Activated CD4-positive, CD25-positive, alpha-beta regulatory T cell treated with anti-CD3 and anti-CD28 coated beads, Interleukin-2, amount 50 U/mL, for 16 hours (primary cell): ENCODE data around the gene KRTAP5-1.

Experiments
- DNase-seq: peaks from one replicate; pipeline ENCODE4 v3.0.0-alpha.2; 2020; ENCODE audit warnings: low read depth, low spot score

The KRTAP5-1 gene

DNA sequence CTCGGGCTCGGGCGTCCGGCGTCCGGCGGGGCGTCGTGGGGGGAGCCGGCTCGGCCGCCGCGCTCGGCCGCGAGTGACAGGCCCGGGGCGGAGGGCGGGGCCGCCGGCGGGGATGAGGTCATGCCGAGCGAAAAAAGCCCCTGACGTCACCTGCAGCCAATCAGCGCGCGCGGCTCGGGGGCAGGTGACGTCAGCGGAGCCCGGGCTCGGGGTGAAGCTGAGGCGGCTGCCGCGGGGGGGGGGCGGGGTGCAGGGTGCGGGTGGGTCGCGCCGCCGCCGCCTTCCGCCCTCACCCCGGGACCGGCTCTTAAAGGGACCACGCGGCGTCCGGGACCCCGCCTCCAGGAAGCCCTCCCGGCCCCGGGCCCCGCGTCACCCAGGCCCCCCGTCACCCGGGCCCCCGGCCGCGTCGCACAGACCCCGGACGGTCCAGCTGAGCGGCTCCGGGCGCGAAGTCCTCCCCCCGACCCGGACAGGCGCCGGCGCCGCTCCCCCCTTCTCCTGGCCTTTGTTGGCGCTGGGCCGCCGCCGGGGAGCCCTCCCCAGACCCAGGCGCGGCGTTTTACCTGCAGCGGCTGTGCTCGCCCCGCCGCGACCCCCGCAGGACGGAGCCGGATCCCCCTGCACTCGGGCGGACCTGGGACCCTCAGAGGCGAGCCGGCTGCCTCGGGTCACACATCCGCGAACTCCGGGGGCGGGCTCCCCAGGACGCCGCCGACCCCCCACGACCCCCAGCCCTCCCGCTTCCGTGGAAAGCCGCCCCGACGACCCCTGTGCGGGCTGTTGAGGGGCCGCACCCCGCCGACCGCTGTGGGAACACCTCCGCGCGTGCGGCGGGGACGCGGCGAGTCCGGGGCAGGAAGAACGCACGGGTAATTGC is 12.6 kb downstream of the KRTAP5-1 start, which contains the start of gene DUSP8:
Gene DUSP8 (minus strand): TSS at position 75 of the 880 bp plus-strand sequence. CDS start 6,445 bp downstream, outside the sequence.
- peak; percentile 81 for DNase-seq

DNA sequence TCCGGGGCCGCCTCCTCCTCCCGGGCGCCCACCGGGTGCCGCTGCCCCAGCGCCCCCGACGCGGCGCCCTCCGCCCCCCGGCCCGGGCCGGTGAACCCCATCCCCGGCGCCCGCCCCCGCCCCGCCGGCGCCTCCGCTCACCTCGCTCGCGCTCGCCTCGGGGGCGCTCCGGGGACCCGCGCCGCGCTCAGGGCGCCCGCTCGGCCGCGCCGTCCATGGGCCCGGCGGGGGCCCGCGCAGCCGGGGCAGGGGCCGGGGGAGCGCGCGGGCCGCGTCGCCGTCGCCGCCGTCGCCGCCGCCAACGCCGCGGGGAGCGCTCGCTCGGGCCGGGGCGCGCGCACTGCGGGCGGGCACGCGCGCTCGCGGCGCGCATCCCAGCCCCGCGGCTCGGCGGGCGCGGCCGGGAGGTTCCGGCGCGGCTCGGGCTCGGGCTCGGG is 13.3 kb downstream of the KRTAP5-1 start:
- no peak for DNase-seq

DNA sequence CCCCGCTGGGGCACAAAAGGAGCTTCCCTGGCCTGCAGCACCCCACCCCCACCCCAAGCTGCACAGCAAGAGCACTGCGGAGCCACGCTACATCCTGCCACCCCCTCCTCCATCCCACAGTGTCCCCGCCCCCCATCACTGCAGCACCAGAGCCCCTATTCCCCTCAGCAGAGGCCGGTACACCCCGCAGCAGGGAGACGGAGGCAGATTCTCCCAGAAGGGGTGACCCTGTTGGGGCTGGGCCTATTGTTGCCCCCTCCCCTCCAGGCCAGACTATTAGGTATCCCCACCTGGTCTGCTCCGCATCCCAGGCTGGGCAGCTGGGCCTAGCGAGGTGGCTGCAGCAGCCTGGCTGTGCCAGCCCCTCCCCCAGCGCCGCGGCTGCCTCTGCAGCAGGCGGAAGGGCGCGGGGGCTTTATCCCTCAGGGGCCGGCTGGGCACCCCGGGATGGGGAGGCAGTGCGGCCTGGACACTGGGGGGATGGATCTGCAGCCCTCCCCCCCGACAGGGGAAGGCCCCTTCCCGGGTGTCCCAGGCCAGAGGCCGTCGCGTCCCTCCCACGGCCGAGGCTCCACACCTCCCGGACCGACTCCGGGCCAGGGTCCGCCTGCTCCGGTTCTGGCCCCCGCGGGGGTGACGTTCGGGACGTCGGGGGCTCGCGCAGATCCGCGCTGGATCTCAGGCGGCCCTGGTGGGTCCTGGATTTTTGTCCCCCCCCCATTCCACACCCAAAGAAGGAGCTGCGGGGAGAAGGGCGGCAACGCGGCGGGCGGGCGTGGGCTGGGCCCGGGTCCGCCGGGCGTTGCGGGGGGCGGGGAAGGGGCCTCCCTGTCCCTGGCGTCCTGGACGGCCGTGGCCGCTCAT is 14.0 kb downstream of the KRTAP5-1 start:
- DNase-seq = no peak

- DNase-seq = no peak
Measured at GRCh38 chr11:1570531-1570895, 14.6 kb downstream of the KRTAP5-1 start.

DNA sequence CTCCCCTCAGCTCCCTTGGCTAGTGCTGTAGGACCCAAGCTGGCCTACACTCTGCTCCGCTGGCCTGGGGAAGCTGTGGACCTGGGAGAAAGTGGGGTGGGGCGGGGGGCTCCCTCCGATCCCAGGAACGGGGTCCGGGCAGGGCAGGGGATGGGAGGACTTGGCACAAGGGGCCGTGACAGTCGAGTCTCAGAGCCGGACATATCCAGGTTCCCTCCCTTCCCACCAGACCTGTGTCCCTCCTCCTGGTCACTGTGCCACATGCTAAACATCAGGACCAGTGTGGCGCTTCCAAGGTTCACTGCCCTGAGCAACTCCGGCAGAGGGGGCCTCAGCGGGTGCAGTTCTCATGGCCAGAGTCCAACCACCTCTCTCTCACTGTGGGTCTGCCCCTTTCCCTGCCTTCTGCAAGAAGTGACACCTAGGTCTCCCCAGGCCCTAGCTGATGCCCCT is 15.1 kb downstream of the KRTAP5-1 start:
- no peak for DNase-seq

- no peak for DNase-seq
Measured at GRCh38 chr11:1569251-1569780, 15.8 kb downstream of the KRTAP5-1 start.

- DNase-seq = no peak
Measured at GRCh38 chr11:1568441-1568911, 16.6 kb downstream of the KRTAP5-1 start.

DNA sequence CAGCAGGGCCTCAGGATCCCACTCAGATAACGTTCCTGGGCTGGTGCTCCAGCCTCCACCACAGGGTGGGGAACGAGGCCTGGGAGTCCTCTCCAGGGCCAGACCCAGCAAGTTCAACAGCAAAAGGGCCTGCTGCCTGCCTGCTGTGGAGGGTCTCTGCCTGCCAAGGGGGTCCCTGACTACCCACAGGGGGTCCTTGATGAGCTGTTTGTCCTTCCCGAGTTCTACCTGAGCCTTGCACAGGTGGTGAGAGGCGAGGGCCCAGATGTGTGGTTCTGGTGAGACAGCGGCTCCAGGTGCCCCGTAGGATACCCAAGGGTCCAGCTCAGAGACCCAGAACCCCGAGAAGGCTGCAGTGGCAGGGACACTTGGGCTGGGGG is 17.4 kb downstream of the KRTAP5-1 start:
- DNase-seq = no peak

DNA sequence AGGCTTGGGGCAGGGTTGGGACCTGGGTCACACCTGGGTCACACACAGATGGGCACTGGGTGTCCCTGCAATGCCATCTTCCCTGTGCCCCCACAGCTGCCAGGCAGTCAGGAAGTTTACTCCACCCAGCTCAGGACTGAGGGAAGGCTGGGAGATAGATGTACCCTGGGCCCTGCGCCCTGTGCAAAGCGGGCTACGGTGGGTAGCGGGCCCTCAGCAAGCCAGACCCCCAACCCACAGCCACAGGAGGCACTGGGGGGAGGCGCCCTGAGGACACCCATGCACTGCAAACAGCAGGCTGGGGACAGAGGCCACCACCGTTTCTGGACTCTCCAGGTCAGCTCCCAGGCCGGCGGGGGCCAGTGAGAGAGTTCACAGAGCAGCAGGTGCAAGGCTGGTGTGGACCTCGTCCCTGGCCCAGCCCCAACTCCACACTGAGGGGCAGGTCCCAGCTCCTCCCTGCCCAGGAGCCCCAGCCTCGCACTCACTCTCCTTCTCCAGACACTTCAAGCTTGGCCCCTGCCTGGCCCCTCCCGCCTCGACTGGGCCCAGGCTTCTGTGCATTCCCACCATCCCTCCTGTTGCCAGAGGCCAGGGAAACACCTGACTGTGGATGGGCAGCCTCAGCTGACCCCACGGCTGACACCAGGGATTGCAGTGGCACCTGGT is 17.9 kb downstream of the KRTAP5-1 start:
- DNase-seq = no peak

DNA sequence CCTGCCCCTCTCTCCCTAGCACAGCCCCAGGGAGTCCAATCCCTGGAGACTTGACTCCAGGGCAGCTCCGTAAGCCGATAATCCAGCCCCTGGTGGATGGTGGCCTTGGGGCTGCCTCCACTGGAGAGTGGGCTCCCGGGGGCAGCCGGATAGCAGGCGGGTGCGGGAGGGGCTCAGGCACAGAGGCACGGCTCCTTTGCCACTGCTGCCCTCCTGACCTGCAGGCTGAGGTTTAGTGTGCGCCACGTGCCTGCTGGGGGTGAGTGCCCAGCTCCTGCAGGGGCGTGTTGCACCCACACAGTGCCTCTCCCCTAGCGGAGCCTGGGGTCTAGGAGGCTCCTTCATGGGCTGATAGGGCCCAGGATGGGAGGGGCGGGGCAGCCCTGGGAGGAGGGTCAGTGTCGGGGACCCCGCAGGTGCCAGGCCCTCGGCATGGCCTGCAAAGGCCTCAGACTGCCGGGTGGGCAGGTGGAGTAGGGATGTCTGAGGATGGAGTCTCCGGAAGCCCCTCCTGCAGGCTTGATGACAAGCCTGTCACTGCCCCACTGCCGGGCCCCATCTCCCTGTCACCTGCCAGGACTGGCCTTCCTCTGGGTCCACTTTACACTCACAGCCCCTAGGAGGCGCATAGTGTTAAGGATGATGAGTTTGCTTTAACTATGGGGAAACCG is 18.6 kb downstream of the KRTAP5-1 start:
- no peak for DNase-seq

DNA sequence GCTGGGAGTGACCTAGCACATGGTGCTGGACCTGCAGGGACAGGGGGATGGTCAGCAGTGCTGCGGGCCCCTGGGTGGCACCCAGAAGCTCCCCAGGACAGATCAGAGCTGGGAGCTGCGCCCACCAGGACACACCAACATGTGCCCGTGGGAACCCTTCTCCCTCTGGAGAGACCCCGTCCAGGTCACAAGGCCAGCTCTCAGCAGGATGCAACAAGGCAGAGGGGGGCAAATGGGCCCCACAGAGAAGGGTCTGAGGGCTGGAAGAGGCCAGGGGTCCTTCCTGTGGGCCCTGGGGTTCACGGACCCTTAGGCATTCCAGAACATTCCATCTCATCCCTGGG is 19.2 kb downstream of the KRTAP5-1 start:
- DNase-seq = no peak

DNA sequence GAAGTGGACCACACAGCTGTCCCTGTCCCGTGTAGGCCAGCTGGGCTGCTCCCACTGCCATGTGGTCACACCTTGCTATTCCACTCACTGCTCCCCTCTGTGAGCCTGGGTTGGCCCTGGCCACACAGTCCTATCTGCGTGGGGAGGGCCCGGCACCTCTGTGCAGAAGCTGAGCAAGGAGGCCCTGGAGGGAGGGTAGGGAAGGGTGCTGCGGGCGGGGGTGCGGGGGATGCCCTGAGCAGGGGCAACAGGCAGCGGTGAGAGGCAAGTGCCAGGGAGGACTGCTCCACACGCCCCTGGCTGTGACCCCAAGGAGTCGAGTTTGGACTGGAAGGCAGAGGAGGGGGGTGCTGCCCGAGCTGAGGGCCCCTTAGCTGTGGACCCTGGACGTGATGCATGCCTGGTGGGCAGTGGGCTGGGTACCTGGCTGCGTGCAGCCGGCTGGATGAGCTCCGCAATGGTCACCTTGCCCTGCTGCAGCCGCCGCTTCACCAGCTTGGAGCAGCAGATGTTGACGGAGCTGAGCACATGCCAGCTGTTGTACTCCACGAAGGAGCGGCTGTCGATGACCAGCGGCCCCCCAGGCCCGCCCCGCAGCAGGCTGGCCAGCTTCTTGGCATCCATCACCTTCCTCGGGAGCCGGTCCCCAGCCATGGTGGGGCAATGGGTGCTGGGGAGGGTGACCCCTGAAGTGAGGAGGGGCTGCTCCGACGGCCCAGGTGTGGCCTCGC is 19.7 kb downstream of the KRTAP5-1 start:
- DNase-seq = no peak

DNA sequence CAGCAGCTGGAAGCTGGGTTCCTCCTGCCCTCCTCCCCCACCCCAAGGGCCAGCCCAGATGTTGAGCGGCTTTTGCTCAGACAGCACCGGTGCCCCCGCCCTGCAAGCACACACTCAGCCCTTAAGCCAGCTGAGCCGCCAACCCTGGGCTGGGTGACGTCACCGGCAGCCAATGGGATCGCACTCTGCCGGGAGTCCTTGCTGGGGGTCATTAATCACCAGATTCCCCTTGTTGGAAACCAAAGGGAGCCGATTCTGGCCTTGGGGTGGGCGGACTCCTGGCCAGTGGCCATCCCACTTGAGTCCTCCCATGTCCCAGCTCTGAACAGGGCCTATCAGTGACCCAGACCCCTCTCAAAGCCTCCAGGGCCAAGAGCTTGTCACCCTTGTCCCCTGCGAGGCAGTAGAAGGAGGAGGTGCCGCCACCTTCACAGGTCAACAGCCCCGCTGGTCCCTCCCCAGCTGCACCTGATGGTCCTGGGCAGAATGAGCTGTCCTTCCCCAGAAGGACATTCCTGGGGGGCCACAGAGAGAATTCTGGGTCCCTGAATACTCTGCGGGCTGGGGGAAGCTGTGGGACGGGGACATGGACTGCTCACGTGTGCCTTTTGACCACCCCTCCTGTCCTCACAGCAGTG is 20.4 kb downstream of the KRTAP5-1 start:
- no peak for DNase-seq

DNA sequence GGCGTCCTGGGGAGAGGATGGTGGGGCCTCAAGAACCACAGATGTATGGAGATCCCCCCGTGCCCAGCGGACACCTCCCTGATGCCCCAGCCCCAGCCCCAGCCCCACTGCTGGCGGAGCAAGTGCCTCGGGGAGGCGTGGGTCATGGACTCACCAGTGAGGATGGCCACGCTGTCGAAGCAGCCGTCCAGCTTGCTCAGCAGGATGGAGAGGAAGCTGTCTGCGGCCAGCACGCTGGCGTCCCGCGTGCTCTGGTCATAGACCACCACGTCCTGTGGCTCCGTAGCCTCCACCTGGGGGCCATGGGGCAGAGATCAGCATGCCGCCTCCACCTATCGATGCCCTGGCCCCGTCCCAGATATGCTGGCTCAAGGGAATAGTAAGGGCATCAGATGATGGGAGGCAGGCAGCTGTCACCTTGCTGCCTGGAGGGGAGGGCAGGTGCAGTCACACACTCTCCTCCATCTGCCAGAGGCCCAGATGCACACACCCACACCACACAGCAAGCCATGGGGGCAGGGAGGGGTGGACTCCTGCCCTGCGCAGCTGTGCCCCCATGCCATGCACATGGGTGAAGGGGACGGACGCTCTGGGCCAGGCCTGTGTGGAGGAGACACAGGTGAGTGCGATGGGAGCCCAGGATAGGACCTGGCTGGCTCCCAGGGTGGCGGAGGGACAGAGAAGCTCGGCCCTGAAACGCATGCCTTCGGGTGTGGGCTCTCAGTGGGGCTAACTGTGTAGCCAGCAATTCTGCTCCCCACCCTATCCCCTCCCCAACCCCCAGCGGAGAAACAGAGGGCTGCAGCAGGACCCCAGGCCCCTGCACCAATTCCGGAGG is 21.2 kb downstream of the KRTAP5-1 start:
- no peak for DNase-seq

GRCh38 chr11:1563149-1563638 is 21.9 kb downstream of the KRTAP5-1 start:
- DNase-seq = no peak

- no peak for DNase-seq
Measured at GRCh38 chr11:1562469-1563148, 22.5 kb downstream of the KRTAP5-1 start.

DNA sequence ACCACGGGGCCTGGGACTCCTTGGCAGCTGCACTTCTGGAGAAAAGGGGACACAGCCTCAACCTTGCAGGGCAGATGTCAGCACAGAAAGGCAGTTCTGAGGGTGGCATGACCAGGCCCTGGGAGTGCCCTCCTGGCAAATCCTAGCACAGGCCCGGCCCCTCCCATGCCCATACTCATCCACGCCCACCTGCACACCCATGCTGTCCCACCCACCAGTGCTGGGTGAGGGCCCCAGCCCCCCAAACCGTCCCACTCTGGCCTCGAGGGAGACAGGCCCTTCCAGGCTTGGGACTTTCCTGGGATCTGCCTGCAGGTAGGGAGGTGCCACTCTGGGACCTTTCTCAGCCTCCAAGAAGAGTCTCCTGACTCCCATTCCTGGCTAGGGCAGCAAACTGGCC is 23.1 kb downstream of the KRTAP5-1 start:
- DNase-seq = no peak

- no peak for DNase-seq
Measured at GRCh38 chr11:1561266-1561665, 23.8 kb downstream of the KRTAP5-1 start.
